ENCODE results near the gene TMEM253.

- TF ChIP-seq, protein P1, sequence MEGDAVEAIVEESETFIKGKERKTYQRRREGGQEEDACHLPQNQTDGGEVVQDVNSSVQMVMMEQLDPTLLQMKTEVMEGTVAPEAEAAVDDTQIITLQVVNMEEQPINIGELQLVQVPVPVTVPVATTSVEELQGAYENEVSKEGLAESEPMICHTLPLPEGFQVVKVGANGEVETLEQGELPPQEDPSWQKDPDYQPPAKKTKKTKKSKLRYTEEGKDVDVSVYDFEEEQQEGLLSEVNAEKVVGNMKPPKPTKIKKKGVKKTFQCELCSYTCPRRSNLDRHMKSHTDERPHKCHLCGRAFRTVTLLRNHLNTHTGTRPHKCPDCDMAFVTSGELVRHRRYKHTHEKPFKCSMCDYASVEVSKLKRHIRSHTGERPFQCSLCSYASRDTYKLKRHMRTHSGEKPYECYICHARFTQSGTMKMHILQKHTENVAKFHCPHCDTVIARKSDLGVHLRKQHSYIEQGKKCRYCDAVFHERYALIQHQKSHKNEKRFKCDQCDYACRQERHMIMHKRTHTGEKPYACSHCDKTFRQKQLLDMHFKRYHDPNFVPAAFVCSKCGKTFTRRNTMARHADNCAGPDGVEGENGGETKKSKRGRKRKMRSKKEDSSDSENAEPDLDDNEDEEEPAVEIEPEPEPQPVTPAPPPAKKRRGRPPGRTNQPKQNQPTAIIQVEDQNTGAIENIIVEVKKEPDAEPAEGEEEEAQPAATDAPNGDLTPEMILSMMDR (conservative IDR thresholded peaks at IDR 0.05 in 1 of 2, IDR thresholded peaks at IDR 0.05 in 1 of 2; ENCODE audit: low read depth in 1 of 2, low read length in 2 of 2): no peak
- no peak for TF ChIP-seq EZH2 (IDR thresholded peaks at IDR 0.05; ENCODE audit: low read length, missing control alignments)
Observed at GRCh38 chr14:21060614-21061346, 40.1 kb upstream of the TMEM253 start.
